Sigmoid colon (tissue), 7 donors: Measurements from ENCODE around the gene USP30. TPM values are rescaled to one million over a fixed set of nuclear protein-coding genes. Genes with fewer than 3 reads are reported as not detected.

Experiments
- DNase-seq: peaks from one replicate; pipeline ENCODE4 v3.0.0-alpha.2; 2019
- H3K27ac ChIP-seq, 4 donors: fragments of 200-600 bp; sonication (generic); one replicate each; pipeline ENCODE4 v1.5.1; 2016 to 2019; ENCODE audit warnings: mild to moderate bottlenecking in 1 of 4
- H3K27me3 ChIP-seq, 3 donors: fragments of 200-600 bp; sonication (generic); one replicate each; pipeline ENCODE4 v1.5.1; 2019; ENCODE audit warnings: mild to moderate bottlenecking in 1 of 3
- H3K36me3 ChIP-seq, 4 donors: fragments of 200-600 bp; sonication (generic); one replicate each; pipeline ENCODE4 v1.5.1; 2016 to 2019
- H3K4me1 ChIP-seq, 4 donors: fragments of 200-600 bp; sonication (generic); one replicate each; pipeline ENCODE4 v1.5.1; 2017 to 2019
- H3K4me3 ChIP-seq, 4 donors: fragments of 200-600 bp; sonication (generic); one replicate each; pipeline ENCODE4 v1.5.1; 2017 to 2019; ENCODE audit warnings: mild to moderate bottlenecking in 2 of 4, moderate library complexity in 1 of 4
- H3K9me3 ChIP-seq, 4 donors: fragments of 200-600 bp in 3 of 4; sonication (generic) in 3 of 4; one replicate each; pipeline versions ENCODE4 v1.5.1 to v1.6.1; 2013 to 2019
- CTCF ChIP-seq, 4 experiments: fragments of 450-650 bp in 3 of 4; fragments of 200-600 bp in 1 of 4; IDR thresholded peaks; one replicate each; pipeline ENCODE4 v1.5.1; 2016 to 2019; ENCODE audit warnings: antibody characterized with exemption in 4 of 4, mild to moderate bottlenecking in 3 of 4, moderate library complexity in 2 of 4
- EP300 ChIP-seq, 4 donors: sonication (generic); formaldehyde crosslinking; IDR thresholded peaks; one replicate each; pipeline ENCODE4 v1.6.1; 2017; ENCODE audit warnings: antibody characterized with exemption in 4 of 4
- POLR2A ChIP-seq, 2 donors: fragments of 450-650 bp; IDR thresholded peaks; one replicate each; pipeline ENCODE4 v1.6.1; 2016; ENCODE audit warnings: antibody characterized with exemption in 2 of 2, mild to moderate bottlenecking in 2 of 2, moderate library complexity in 2 of 2
- POLR2AphosphoS5 ChIP-seq, 4 donors: sonication (generic); formaldehyde crosslinking; IDR thresholded peaks; one replicate each; pipeline ENCODE4 v1.6.1; 2017; ENCODE audit warnings: antibody characterized with exemption in 4 of 4
- WGBS, 2 donors: extraction: QIAGEN DNeasy Blood & Tissue Kit; methylation state at CpG; one replicate each; pipeline ENCODE4 v1.1.7; 2013; 5-methylcytosine and 5-hydroxymethylcytosine counted together
- intact Hi-C: fragments of 100-400 bp; cut with DNase I; formaldehyde crosslinking; loops from one replicate; pipeline ENCODE4 v1.15.1; 2023
- polyA plus RNA-seq, 3 donors: library from polyadenylated mRNA; stranded (reverse); fragments of 200-250 nt; gene quantifications; one replicate each; pipeline ENCODE4 v1.2.3, GENCODE V29; 2013
- total RNA-seq, 4 donors: library from RNA; depleted of rRNA; stranded (reverse); fragments of >200 nt; gene quantifications; one replicate each; pipeline ENCODE4 v1.1.0, GENCODE V29; 2016
- donor health status: healthy with polysubstance abuse.
- donor health status: Bipolar disorder and iron deficiency.
- donor health status: healthy.

Gene USP30
- total and polyA plus RNA-seq, 7 donors, result 6.0 to 15.2 (median 9.8) TPM

- peak within 1 kb of the TSS; percentile 41 to 60 (median 52) for H3K4me3 ChIP-seq
- no peaks in the 10 kb centered on the region for H3K27me3 ChIP-seq
- H3K4me1 ChIP-seq, result peaks cover 0 to 32% (median 27%) of the 10 kb centered on the region in 4 donors
- peak; percentile 96 for DNase-seq
- peak in 2 of 4 donors; percentile 5 to 82 for TF ChIP-seq EP300 (IDR thresholded peaks at IDR 0.05)
- peak; percentile 93 to 98 (median 95) for TF ChIP-seq CTCF (IDR thresholded peaks at IDR 0.05)
- peak; percentile 69 to 90 (median 77) for TF ChIP-seq POLR2AphosphoS5 (IDR thresholded peaks at IDR 0.05)
- TF ChIP-seq POLR2A (IDR thresholded peaks at IDR 0.05), result peak in 1 of 2 donors; percentile 17
- H3K36me3 ChIP-seq, result peaks cover 0 to 32% (median 9%) of the 10 kb centered on the region in 4 donors
- no peaks in the 10 kb centered on the region for H3K9me3 ChIP-seq
- peak within 1 kb of the TSS; percentile 70 to 81 (median 76) for H3K27ac ChIP-seq
- WGBS, 2 donors, result 6 to 9% methylated on average over 45 of the region's 45 CpGs
- intact Hi-C loops, result loop anchor here (2.0 to 10.0 kb wide), 6 partner anchors 40 to 526 kb away; partner anchors contain the start of genes SELPLG, SSH1 and USP30
These were observed 40.9 kb downstream of the USP30 start, which contains the start of gene ALKBH2 for GRCh38 chr12:109093022-109093918. TSS of gene ALKBH2 (minus strand) at chr12:109093472. CDS start at chr12:109092786, 686 bp downstream.

- TF ChIP-seq POLR2AphosphoS5 (IDR thresholded peaks at IDR 0.05) (no peak), EP300 (IDR thresholded peaks at IDR 0.05) (no peak), POLR2A (IDR thresholded peaks at IDR 0.05) (no peak), CTCF (IDR thresholded peaks at IDR 0.05) (no peak)
- Histone ChIP-seq H3K27me3 (no peaks in the 10 kb centered on the region), H3K27ac (no peak overlapping the region), H3K36me3 (peaks cover 0 to 17% (median 6%) of the 10 kb centered on the region in 4 donors), H3K4me3 (peak overlapping the region in 1 of 4 donors; percentile 80), H3K4me1 (peaks cover 0 to 56% (median 38%) of the 10 kb centered on the region in 4 donors), H3K9me3 (no peaks in the 10 kb centered on the region)
- 36 to 43% methylated on average over 11 of the region's 11 CpGs for WGBS, 2 donors
- intact Hi-C loops, result loop anchor here (10.0 kb wide), 3 partner anchors 242 to 462 kb away; partner anchors contain the start of genes SELPLG and SSH1
- no peak for DNase-seq
These were observed 44.7 kb downstream of the USP30 start for GRCh38 chr12:109097140-109097434.

GRCh38 chr12:109097435-109098182 is 45.2 kb downstream of the USP30 start, which contains the start of gene UNG:
TSS of gene UNG (plus strand) at chr12:109097597. CDS start at chr12:109097680, 83 bp downstream.
- Histone ChIP-seq H3K9me3 (no peaks in the 10 kb centered on the region), H3K4me3 (peak within 1 kb of the TSS; percentile 69 to 85 (median 79)), H3K27ac (peak within 1 kb of the TSS; percentile 90 to 96 (median 95)), H3K4me1 (peaks cover 0 to 56% (median 33%) of the 10 kb centered on the region in 4 donors), H3K36me3 (peaks cover 0 to 22% (median 10%) of the 10 kb centered on the region in 4 donors), H3K27me3 (no peaks in the 10 kb centered on the region)
- 1% methylated on average over 71 of the region's 71 CpGs for WGBS, 2 donors
- intact Hi-C loops, result loop anchor here (1.0 to 10.0 kb wide), 4 partner anchors 243 to 535 kb away; partner anchors contain the start of genes ISCU, SELPLG and SSH1
- peak; percentile 99 for DNase-seq
- no peak for TF ChIP-seq POLR2A (IDR thresholded peaks at IDR 0.05)
- no peak for TF ChIP-seq EP300 (IDR thresholded peaks at IDR 0.05)
- TF ChIP-seq POLR2AphosphoS5 (IDR thresholded peaks at IDR 0.05), result no peak
- TF ChIP-seq CTCF (IDR thresholded peaks at IDR 0.05), result no peak

GRCh38 chr12:109098183-109098604 is 45.8 kb downstream of the USP30 start:
- no peaks in the 10 kb centered on the region for H3K27me3 ChIP-seq
- WGBS, 2 donors, result 0% methylated on average over 32 of the region's 32 CpGs
- peaks cover 0 to 50% (median 28%) of the 10 kb centered on the region in 4 donors for H3K4me1 ChIP-seq

More at GRCh38 chr12:109098183-109098604, 45.8 kb downstream of the USP30 start:
- TF ChIP-seq EP300 (IDR thresholded peaks at IDR 0.05) (no peak), POLR2AphosphoS5 (IDR thresholded peaks at IDR 0.05) (peak; percentile 62 to 88 (median 69)), POLR2A (IDR thresholded peaks at IDR 0.05) (peak; percentile 37 to 52), CTCF (IDR thresholded peaks at IDR 0.05) (no peak)
- peak; percentile 87 for DNase-seq
- Histone ChIP-seq H3K27ac (peak overlapping the region; percentile 90 to 96 (median 95)), H3K4me3 (peak overlapping the region; percentile 69 to 85 (median 79)), H3K9me3 (no peaks in the 10 kb centered on the region), H3K36me3 (peaks cover 0 to 28% (median 16%) of the 10 kb centered on the region in 4 donors)
- intact Hi-C loops, result loop anchor here (1.0 to 10.0 kb wide), 4 partner anchors 243 to 536 kb away; partner anchors contain the start of genes ISCU, SELPLG and SSH1
